22Rv1 (cell line): Measurements from ENCODE around the gene RCOR3.

Experiments used
- H3K27ac ChIP-seq: fragments of 450-650 bp; 2 replicates; pipeline ENCODE4 v1.5.1; 2017
- CTCF ChIP-seq: fragments of 450-650 bp; IDR thresholded peaks from 2 replicates; pipeline ENCODE4 v1.5.1; 2017; ENCODE audit warnings: mild to moderate bottlenecking
- ZFX ChIP-seq: fragments of 450-650 bp; IDR thresholded peaks from 2 replicates; pipeline ENCODE4 v1.6.1; 2017; ENCODE audit warnings: antibody characterized with exemption, borderline replicate concordance

Gene RCOR3

GRCh38 chr1:211333906-211334305, 74.7 kb downstream of the RCOR3 start:
- H3K27ac ChIP-seq: no peak overlapping the region
- TF ChIP-seq CTCF: no peak
- TF ChIP-seq ZFX: no peak

- no peak overlapping the region for H3K27ac ChIP-seq
- TF ChIP-seq ZFX (no peak), CTCF (no peak)
Measured at GRCh38 chr1:211334986-211335385, 75.8 kb downstream of the RCOR3 start.

GRCh38 chr1:211335522-211336157, 76.5 kb downstream of the RCOR3 start:
- TF ChIP-seq CTCF (no peak), ZFX (no peak)

GRCh38 chr1:211336161-211336560, 77.0 kb downstream of the RCOR3 start:
- TF ChIP-seq ZFX (no peak), CTCF (no peak)
- H3K27ac ChIP-seq: no peak overlapping the region

More at GRCh38 chr1:211335522-211336157, 76.5 kb downstream of the RCOR3 start:
- H3K27ac ChIP-seq: no peak overlapping the region

GRCh38 chr1:211336775-211337174, 77.6 kb downstream of the RCOR3 start:
- H3K27ac ChIP-seq: no peak overlapping the region
- TF ChIP-seq ZFX: no peak
- TF ChIP-seq CTCF: no peak

- H3K27ac ChIP-seq: no peak overlapping the region
- TF ChIP-seq ZFX (no peak), CTCF (no peak)
Measured at GRCh38 chr1:211337430-211338223, 78.5 kb downstream of the RCOR3 start.

- TF ChIP-seq ZFX: no peak
- no peak for TF ChIP-seq CTCF
- no peak overlapping the region for H3K27ac ChIP-seq
Measured at GRCh38 chr1:211338224-211338620, 79.1 kb downstream of the RCOR3 start.
